Esophagus mucosa (tissue), 1 donor: ENCODE results near the gene ADARB2. TPM values are rescaled to one million over a fixed set of nuclear protein-coding genes. Genes with fewer than 3 reads are reported as not detected.
"Not testable (repeated sequence)": the region's sequence is repeated elsewhere in the genome, so short reads cannot be mapped to it uniquely, and the experiment has no call there.

Experiments used
- ATAC-seq: fragments of 200-7000 bp; cut with Tn5 transposase; one replicate; pipeline ENCODE4 v1.9.1; 2020
- total RNA-seq: library from RNA; stranded (reverse); gene quantifications from one replicate; pipeline ENCODE4 v1.2.4, GENCODE V29; 2023
- donor health status: DM: yes; HTN: yes; CAD: no.

ADARB2 gene
- total RNA-seq, 1 donor from 2014 or later: 0.20 TPM

DNA sequence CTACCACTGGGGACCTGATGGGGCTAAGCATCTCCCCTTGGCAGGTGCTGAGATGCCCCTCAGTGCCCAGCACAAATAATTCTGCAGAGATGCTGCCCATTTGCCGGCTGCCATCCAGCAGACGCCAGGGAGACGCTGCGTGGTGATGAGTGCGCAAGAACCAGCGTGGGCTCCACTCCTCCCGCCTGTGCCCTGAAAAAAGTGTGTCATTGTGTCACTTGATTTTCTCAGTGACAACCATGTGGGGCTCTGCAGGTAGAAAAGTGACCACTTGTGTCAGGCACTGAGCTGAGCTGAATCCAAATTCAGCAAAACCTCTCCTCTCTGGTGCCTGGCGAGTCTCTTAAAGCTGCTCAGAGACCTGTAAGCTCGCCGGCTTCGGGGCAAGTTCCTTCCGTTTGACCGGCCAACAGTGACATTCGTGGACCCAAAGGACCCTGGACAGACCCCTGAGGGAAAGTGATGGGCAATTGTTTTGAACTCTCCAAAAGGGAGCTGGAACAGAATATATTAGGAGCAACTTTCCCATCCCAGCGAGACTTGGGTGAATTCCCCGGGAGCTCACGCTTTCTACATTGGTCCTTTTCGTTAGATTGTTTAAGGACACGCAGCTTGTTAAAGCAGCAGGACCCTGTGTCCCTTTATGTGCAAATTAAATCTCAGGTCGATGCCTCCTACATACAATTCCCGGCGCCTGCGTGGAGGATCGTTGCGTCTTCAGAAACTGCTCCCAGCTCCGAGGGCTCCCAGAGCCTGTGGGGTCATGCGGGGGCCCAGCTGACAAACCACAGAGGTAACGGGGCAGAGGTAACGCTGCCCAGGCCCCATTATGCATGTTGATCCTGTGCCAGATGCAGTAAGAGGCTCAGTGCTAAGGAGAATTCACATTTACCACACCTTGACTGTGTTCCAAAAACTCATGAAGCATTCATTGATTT, 332.7 kb downstream of the ADARB2 start:
- ATAC-seq: no peak

DNA sequence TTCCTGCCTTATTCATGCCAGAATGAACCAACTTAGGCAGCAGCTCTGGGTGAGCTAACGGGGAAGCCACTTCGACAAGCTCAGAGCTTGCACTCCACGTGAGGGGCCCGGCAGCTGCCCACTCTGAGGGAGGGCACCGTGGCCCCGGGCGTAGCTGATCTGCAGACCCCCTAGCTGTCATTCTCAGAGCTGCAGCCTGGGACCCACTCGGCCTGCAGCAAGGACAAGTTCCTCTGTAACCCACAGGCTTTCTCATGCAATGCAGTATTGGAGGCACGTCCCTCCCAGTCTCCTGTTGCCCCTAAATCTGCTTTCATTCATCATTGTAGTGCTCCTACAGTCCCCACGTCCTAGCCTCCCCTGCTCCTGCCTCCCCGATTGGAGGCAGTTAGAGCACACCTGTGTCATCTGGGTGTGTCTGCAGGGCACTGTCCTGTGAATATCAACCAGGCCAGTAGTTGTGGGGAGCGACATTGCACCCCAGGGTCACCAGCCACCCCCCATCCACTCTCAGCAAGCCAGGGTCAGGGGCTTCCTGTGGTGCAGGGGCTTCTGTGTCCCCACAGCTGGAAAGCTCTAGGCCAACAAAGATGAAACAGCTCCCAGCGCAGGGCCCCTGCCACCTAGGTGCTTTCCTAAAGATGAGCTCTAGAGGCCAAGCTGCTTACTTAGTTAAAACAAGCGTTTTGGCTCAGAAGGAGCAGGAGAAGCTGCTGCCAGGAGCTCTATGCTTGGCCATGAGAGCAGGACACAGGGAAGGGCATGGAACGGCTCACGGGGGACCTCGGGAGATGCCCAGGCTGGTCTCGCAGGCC, 333.6 kb downstream of the ADARB2 start:
- ATAC-seq: no peak

DNA sequence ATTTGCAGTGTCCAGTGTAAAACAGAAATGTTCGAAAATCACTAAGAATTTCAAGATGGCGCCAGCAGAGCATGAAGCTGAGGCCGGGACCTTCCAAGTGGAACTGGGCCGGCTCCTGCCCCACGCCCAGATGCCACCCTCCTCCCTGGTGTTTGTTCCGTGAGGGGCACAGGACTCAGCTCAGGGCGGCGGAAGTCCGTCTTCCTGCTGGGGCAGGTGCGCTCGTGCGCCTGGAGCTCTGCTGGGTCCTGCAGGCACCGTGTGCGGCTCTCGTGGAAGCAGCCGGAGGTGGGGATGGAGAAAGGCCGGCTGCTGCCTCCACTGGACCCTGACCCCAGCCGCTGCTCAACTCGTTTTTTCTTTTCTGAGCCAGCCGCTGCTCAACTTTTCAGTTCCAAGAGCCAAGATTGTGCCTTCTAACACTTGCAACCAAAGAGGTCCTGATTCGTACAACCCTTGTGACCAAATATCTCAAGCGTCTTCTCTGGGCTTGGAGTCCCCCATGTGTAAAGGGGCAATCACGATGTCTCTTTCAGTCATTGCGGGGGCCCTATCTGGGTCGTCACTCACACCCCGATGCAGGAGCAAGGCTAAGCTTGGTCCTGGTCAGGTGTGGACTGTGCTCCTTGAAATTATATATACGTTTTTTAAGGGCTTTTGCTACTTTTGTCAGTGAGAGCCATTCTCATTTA, 334.4 kb downstream of the ADARB2 start:
- no peak for ATAC-seq

DNA sequence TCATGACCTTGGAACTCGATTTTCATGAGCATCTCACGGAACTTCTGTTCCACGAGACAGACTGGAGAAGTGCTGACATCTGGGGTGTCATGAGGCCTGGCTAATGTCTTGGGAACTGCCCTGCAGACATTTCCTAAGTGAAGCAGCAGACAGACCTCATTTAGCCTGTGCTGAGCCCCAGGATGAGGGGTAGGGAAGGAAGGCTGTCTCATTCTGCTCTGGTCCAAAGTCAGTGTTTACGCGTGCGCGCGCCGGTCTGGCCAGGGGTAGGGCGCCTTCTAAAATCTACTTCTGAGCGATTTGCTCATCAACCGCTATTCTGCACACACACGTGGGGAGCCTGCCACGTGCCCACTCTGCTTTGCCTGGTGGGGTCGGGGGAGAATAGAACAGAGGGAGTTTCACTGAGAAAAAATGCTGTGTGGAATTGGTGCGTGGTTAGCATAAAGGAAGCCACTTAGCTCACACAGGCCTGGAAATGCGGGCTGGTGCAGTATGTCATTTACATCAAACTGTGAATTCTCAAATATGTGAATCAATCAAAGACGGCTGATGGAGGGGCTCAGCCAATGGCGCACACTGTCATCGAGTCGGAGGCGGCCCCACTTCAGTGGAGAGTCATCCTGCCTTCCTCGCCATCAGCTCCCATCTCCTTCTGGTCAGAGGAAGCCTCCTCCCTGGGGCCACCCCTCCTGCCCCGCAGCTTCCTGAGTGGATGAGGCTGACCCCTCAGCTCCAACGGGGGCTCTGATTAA, 335.1 kb downstream of the ADARB2 start:
- no peak for ATAC-seq

DNA sequence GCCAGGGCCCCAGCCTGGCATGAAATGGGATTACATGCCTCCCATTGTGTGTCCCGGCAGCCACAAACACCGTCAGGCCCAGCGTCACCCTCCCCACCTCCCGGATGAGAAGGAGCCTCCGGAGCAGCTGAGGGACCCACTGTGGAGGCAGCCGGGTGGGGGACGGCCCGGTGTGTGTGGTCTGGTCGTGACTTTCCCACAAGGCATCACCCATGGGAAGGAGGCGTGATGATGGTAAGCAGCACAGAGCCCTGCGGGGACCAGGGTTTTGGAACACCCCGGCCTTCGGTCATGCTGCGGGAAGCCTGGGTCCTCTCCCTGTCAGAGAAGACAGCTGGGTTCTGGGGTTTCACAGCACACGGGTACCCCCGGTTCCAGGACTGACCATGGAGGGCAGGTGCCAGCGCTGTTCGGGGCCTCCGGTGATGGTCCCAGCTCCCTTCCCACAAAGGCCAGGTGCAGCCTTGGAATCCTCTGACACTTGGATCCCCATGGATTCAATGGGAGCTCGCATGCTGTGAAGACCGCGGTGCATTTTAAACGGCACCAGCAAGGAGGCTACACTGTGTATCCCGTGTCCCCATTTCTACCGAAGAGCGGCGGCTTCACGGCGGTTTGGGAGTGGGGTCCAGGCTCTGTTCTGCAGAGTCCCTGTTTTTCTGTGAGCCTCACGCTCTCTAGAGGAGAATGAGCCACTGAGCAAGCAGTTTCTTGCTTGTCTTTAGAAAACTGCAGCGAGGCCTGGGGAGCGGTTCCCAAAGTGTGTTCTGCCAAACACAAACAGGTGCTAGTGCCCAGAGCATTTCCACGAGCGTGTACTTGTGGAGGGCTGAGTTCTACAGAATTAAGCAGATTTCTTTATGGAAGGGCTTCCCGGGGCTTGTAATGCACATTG, 336.0 kb downstream of the ADARB2 start:
- no peak for ATAC-seq

DNA sequence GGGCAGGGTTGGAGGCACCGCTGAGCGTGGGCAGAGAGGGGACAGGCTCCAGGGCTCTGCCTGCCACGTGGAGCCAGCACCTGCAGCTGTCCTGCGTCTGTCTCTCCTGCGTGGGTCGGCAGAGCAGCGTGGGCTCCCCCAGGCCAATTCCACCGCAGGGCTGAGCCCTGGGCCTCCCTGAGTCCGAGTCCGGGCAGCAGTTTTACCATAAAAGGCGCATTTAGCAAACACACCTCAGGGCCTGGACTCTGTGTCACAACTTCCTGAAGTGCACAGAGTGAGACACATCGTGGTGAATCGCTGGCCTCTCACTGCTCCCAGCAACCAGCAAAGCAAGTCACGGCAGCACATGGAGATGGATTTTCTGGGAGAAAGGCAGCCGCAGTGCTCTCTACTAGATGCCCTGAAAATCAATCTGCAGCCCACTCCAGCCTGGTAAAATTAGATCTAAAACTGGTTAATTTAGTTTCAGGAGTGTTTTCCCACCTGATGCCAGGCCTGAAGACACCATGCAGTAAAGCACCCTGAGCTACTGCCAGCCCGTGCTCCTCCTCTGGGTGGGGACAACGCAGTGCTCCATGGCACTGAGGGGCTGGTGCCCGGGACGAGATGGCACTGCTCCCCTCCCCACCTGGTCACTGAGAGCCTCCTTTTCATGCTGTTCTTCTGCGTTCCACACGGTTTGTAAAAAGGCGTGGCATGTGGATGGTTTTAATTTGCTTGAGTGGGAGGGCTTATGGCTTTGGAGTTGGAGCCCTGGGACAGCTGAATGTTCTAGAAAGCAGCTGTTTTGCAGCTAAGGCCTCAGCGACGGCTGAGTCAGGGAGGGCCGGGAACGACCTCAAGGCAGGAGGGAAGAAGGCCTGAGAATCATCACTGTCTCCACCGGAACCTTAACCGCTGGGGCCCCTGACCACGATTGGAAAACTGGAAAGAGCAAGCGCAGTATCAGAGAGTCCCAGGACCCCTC, 336.9 kb downstream of the ADARB2 start:
- ATAC-seq: peak; percentile 89

DNA sequence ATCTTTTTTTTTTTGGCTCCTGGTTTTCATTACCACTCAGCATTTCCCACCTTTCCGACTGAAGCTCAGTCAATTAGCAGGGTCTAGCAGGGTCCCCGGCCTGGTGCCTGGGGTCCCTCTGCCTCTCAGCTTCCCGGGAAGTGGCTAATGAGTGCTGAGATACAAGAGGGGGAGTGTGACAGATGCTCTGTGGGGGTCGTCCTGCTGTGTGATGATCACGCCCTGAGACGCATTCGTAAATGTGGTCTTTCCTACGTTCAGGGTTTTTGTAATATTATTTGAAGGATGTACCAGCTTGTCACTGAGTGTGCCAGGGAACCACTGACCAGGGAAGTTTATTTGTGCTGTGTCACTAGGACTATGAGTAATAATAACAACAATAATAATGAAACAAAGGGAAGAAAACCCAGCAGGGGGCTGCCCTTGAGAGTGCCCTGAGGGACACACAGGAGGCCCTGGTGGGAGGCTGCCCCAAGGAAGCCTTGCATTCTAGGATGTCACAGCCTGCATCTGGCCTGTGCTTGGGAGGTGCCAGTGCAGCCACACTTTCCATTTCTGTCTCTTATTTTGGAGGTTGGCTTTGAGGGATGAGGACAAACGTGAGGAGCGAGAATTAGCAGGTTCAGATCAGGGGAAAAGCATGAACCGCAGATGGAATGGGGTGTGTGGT, 337.8 kb downstream of the ADARB2 start:
- ATAC-seq: peak; percentile 9

DNA sequence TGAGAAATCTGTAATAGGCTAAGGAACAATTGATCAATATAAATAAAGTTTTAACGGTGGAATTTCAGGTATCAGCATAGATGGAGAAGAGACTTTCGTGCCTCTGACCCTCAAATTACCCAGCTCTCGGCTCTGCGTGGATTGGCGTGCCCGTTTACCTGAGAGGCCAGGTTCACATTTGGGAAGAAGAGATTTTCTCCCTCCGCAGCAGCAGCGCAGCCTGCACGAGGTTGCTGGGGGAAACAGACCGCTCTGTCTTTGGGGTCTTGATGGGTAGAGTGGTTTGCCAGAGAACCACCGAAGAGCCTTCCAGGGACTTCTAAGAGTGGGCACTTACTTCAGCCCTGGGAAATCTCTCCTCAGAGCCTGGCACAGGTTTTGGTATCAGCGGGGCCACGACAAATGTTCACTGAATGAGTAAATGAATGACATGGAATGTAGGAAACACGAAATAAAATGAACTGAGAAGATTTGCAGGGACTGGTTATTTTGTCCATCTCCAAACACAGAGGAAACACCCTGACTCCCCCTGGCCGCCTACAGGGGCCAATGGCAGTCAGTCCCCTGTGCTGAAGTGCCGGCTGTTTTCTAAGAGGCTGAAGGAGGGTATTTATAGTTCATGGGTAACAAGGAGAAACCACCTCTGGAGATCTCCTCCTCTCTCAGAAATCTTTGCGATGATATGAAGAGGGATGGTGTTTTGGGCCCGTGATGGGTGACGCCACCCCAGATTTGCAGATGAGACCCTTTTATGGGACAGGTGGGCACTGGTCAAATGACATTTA, 338.5 kb downstream of the ADARB2 start:
- no peak for ATAC-seq

DNA sequence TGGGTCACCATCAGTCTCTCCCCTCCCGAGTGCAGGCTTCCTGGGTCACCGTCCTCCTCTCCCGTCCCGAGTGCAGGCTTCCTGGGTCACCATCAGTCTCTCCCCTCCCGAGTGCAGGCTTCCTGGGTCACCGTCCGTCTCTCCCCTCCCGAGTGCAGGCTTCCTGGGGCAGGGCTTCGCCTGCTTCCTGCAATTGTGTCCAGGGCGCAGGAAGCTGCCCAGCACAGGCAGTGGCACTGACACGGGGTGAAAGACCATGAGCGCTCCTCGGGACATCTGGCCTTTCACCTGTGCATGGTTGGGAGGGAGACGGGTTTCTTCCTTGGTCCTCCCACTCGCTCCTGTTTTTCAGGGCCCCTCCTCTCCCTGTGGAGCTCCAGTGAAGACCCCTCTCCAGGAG, 339.2 kb downstream of the ADARB2 start:
- not testable (repeated sequence) for ATAC-seq

DNA sequence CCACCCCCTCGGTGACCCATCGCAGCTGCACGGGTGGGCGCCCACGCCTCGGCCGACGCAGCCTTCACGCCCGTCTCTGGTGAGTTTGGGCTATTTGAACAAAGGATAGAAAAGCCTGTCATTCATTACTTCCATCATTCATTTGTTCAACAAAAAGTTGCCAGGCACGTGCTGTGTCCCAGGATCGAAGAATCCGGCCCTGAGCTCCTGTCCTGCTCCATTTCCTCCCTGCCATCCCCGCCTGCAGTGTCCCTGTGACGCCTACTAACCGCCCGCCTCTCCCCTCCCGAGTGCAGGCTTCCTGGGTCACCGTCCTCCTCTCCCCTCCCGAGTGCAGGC, 341.1 kb downstream of the ADARB2 start:
- no peak for ATAC-seq

DNA sequence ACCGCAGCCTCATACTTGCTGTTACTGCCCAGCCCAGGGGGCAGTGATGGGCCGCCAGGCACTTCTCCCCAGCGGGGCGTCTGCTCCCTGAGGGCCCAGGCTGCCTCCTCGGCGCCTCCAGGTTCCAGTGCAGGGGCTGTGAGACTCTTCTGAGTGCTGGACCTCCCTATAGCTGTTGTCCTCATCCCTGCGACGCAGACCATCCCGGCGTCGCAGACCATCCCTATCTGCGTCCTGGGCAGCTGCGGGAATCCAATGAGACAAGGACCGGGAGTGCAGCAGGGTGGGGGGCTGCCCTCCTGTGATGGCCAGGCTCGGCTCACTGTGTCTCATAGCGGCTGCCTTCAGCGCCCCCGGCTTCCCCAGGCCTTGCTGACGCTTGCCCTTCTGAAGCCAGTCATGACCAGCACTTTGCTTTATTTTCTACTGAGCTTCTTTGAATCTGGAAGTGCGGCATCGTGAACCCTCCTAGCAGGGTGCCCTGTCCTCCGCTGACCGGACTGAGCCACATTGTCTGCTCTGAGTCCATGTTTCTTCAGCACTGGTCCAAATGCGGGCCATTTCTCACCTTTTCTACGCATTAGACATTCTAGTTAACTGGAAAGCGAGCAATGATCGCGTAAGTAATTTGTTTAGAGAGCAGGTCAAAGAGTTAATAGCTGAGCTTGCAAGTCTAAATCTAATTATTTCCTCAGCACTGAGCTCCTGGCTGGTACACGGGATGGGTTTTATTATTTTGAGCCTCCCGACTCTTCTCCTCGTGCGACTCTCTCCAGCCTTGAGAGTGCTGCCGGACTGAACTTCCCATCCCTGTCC, 341.6 kb downstream of the ADARB2 start:
- ATAC-seq: no peak

DNA sequence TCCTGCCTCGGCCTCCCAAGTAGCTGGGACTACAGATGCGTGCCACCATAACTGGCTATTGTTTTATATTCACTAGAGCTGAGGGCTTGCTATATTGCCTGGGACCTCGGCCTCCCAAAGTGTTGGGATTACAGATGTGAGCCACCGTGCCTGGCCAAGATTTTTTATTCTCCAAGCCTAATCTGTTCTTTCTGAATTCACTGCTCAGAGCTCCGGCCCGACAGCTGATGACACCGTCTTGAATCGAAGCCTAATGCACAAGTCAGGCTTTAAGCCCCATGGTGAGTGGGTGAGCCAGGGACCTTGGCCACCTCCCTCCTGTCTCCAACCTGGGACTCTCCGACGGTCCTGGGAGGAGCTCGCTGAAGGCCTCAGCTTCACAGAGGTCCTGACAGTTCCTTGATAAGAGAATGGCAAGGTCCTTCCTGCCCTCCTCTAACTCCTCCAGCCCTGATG, 342.3 kb downstream of the ADARB2 start:
- ATAC-seq: no peak

DNA sequence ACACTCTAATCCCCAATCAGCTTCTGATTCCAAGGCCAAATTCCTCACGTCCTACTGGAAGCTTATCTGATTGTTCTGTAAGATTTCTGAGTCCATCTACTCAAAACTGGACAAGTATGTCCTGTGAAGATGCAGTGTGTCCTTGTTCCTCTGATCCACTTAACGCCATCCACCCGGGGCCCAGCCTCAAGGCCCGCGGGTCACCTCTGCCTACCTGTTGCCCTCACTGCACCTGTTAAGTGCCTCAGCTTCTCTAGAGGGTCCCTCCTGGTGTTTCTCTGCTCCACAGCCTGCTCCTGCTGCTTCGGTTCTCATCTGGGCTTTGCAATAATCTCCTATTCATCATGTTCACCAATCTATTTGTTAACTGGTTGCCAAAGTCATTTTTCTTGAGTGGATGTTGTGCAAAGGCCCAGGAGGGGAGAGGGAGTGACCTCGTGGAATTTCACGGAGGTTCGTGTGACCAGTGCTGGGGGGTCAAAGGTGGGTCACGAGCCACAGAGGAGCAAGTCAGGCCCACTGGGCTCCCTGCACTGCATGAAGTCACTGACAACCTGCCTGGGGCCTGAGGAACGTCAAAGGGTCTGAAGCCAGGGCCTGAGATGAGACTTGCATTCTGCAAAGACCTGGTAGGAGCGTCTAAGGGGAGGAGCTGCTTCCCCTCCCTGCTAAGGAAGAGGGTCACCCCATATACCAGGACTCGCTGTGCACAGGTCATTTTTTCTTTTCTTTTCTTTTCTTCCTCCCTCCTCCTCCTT, 343.0 kb downstream of the ADARB2 start:
- ATAC-seq: no peak

DNA sequence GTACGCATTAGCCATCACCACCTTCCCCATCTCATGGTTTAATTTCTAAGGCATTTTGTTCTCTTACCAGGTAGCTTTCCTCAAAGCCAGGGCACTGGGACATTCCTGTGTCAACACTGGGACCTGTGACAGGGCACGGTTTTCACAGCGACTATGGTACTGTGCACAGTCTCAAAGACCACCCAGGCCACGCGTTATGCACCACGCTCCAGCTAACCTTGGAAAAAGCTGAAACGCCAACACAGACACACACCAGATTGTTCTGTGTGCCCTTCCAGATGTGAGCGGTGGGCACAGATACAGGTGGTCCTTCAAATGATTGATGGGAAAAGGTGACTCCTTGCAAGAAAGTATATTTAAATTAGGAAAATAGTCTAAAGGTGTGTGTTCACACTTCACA, 343.8 kb downstream of the ADARB2 start:
- ATAC-seq: no peak

DNA sequence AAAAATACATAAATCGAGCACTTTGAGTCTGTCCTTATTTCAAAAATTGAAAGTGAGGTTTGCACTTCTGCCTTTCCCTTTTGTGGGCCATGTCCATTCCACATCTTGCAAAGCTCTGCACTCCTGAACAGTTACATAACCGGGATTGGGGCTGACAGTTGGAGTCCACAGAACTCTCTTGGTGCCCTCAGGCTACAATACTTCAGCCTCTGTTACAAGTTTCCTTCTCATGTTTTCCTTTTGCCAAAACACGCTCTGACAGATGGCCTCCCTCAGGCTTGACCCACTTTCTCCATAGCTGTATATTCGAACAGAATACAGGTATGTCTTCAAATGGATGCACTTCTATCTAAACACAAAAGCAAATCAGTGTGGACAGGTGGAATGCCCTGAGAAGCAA, 345.2 kb downstream of the ADARB2 start:
- no peak for ATAC-seq

DNA sequence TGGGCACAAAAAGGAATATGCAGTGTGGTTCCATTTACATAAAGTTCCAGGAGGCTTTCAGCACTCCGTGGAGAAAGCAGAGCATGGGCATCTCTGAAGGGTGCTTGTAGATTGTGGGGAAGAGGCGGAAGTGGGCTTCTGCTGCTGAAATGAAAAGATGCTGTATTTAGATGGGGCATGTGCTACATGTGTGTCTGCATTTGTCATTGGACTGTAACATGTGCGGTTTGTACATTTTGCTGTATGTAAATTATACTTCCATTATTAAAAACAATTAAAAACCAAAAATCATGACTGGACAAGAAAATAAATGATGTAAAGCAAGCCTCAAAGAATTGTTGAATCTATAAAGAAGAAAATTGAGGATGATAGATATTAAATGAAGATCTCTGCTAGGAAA, 347.1 kb downstream of the ADARB2 start:
- ATAC-seq: no peak

DNA sequence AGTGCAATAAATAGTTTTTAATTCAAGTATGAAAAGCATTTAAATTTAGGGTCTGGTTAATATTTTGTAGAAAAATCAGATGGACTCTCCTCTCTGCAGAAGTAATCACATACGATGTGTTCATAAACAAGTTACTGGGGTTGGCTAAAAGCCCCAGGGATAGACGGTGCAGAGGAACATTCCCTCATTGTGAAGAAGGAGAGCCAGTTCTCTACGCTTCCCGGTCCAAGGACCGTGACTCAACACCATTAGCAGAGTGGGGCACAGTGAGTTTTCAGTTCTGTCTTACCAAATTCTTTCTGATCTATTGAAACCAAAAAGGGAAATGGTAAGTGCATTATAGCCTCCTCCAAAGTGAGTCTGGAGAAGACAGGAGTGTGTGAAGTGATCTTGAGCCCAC, 353.3 kb downstream of the ADARB2 start:
- no peak for ATAC-seq
